Measurements from ENCODE around the gene DNAJC5. TPM values are rescaled to one million over a fixed set of nuclear protein-coding genes. Genes with fewer than 3 reads are reported as not detected.

The DNAJC5 gene
- total and polyA plus RNA-seq, 2 donors from 2014 or later, result 24.4 to 52.3 TPM

DNA sequence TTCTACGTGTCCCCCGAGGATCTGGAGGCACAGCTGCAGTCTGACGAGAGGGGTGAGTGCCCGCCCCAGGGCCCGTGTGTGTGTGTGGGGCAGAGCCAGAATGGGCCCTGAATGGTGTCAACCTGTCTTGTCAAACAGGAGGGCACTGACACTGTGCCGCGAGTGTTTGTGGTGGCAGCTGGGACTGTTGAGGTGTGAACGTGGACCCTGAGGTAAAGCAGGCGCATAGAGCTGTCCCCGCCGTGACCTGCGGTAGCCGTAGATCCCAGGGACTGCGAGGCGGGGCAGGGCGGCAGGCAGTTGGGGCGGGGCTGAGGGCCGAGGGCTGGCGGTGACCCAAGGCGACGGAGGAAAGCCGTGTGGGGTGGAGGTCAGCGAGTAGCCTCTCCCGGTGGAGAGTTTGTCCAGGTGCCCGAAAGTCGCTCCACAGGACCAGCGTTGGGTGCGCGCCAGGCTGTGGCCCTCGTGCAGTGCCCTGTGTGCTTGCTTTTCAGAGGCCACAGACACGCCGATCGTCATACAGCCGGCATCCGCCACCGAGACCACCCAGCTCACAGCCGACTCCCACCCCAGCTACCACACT, 36.1 kb downstream of the DNAJC5 start:
- intact Hi-C loops (cut with DNase I), result no loop called here
- Histone ChIP-seq H3K9ac (ENCODE audit: low read length in 3 of 3) (no peak overlapping the region), H3K4me3 (ENCODE audit: low read length in 3 of 3) (no peak overlapping the region), H3K36me3 (ENCODE audit: control insufficient read depth in 2 of 3, insufficient read depth in 3 of 3, low read length in 3 of 3) (peaks cover 2 to 49% (median 24%) of the 10 kb centered on the region in 3 donors), H3K4me1 (ENCODE audit: control insufficient read depth in 2 of 3, insufficient read depth in 2 of 3, low read depth in 1 of 3, low read length in 3 of 3) (peaks cover 0 to 3% (median 0%) of the 10 kb centered on the region in 3 donors), H3K27me3 (ENCODE audit: control insufficient read depth, insufficient read depth, low read length) (no peaks in the 10 kb centered on the region), H3K9me3 (ENCODE audit: control insufficient read depth in 2 of 3, insufficient read depth in 1 of 3, low read length in 3 of 3) (no peaks in the 10 kb centered on the region), H3K27ac (ENCODE audit: low read depth in 2 of 2, low read length in 2 of 2) (no peak overlapping the region)
- FAIRE-seq (no peak), DNase-seq (peak in 1 of 5 donors; percentile 68)
- TF ChIP-seq, protein P1, sequence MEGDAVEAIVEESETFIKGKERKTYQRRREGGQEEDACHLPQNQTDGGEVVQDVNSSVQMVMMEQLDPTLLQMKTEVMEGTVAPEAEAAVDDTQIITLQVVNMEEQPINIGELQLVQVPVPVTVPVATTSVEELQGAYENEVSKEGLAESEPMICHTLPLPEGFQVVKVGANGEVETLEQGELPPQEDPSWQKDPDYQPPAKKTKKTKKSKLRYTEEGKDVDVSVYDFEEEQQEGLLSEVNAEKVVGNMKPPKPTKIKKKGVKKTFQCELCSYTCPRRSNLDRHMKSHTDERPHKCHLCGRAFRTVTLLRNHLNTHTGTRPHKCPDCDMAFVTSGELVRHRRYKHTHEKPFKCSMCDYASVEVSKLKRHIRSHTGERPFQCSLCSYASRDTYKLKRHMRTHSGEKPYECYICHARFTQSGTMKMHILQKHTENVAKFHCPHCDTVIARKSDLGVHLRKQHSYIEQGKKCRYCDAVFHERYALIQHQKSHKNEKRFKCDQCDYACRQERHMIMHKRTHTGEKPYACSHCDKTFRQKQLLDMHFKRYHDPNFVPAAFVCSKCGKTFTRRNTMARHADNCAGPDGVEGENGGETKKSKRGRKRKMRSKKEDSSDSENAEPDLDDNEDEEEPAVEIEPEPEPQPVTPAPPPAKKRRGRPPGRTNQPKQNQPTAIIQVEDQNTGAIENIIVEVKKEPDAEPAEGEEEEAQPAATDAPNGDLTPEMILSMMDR (IDR thresholded peaks at IDR 0.05; ENCODE audit: borderline replicate concordance, extremely low read depth, insufficient read depth), result no peak

DNA sequence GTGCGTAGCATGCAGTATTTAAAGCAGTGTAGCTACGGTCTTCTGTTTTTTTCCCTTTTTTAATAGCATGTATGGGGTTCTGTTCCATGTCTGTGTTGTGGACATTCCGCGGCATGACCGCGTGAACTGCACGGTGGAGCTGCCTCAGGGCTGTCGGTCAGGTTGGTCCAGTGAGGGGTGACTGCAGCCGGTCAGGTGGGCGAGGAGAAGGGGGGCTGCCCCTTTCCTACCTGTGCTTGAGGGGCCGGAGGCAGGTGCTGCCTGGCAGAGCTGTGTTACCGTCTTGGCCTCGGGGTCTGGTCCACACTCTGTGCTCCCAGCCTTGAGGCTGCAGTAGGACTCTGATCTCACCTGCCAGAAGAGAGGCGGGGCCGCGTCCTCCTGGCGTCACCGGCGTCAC, 36.8 kb downstream of the DNAJC5 start:
- Histone ChIP-seq H3K27ac (ENCODE audit: low read depth in 2 of 2, low read length in 2 of 2) (no peak overlapping the region), H3K9ac (ENCODE audit: low read length in 3 of 3) (no peak overlapping the region), H3K36me3 (ENCODE audit: control insufficient read depth in 2 of 3, insufficient read depth in 3 of 3, low read length in 3 of 3) (peaks cover 2 to 51% (median 24%) of the 10 kb centered on the region in 3 donors), H3K9me3 (ENCODE audit: control insufficient read depth in 2 of 3, insufficient read depth in 1 of 3, low read length in 3 of 3) (no peaks in the 10 kb centered on the region), H3K4me1 (ENCODE audit: control insufficient read depth in 2 of 3, insufficient read depth in 2 of 3, low read depth in 1 of 3, low read length in 3 of 3) (no peaks in the 10 kb centered on the region), H3K27me3 (ENCODE audit: control insufficient read depth, insufficient read depth, low read length) (no peaks in the 10 kb centered on the region), H3K4me3 (ENCODE audit: low read length in 3 of 3) (no peak overlapping the region)
- no peak for FAIRE-seq
- intact Hi-C loops (cut with DNase I), result no loop called here
- DNase-seq, result peak in 1 of 5 donors; percentile 76
- TF ChIP-seq, protein P1 (IDR thresholded peaks at IDR 0.05; ENCODE audit: borderline replicate concordance, extremely low read depth, insufficient read depth), result no peak

DNA sequence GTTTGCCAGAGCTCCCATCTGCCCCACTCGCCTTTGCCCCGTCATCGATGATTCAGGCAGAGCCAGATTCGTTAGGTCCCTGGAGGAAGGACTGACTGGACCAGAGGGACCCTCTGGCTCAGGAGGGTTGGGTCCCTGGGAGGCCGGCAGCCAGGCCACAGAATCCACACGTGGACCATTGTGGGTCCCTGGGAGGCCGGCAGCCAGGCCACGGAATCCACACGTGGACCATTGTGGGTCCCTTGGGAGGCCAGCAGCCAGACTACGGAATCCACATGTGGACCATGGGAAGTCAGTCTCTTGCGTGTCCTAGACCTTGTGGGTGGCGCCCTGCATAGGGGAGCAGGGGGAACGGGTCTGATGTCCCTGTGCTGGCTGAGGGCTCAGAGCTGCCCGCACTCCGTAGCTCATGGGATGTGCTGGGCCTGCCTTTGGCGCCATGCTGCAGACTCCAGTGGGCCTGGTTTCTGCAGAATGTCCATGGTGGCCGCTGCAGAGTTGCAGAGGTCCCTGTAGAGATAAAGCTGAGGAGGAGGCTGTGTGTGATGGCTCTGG, 37.8 kb downstream of the DNAJC5 start:
- no peak overlapping the region for H3K9ac ChIP-seq (ENCODE audit: low read length in 3 of 3)
- DNase-seq (peak in 1 of 5 donors; percentile 65), FAIRE-seq (no peak)
- no peak overlapping the region for H3K4me3 ChIP-seq (ENCODE audit: low read length in 3 of 3)
- H3K27ac ChIP-seq (ENCODE audit: low read depth in 2 of 2, low read length in 2 of 2), result no peak overlapping the region
- intact Hi-C loops (cut with DNase I), result no loop called here
- no peaks in the 10 kb centered on the region for H3K9me3 ChIP-seq (ENCODE audit: control insufficient read depth in 2 of 3, insufficient read depth in 1 of 3, low read length in 3 of 3)
- no peaks in the 10 kb centered on the region for H3K4me1 ChIP-seq (ENCODE audit: control insufficient read depth in 2 of 3, insufficient read depth in 2 of 3, low read depth in 1 of 3, low read length in 3 of 3)
- H3K27me3 ChIP-seq (ENCODE audit: control insufficient read depth, insufficient read depth, low read length), result no peaks in the 10 kb centered on the region
- peaks cover 2 to 51% (median 24%) of the 10 kb centered on the region in 3 donors for H3K36me3 ChIP-seq (ENCODE audit: control insufficient read depth in 2 of 3, insufficient read depth in 3 of 3, low read length in 3 of 3)
- TF ChIP-seq, protein P1 (IDR thresholded peaks at IDR 0.05; ENCODE audit: borderline replicate concordance, extremely low read depth, insufficient read depth), result no peak

Data from kidney (tissue), 14 donors.